Measurements from ENCODE around the gene MARCHF4. TPM values are rescaled to one million over a fixed set of nuclear protein-coding genes. Genes with fewer than 3 reads are reported as not detected.

The MARCHF4 gene
- total RNA-seq, 1 experiment from 2014 or later = 0.26 TPM

GRCh38 chr2:216328347-216328746 is 43.9 kb downstream of the MARCHF4 start:
- no peak overlapping the region for H3K18ac ChIP-seq (ENCODE audit: insufficient read length, low read depth, low read length)
- no peak overlapping the region for H3K9ac ChIP-seq (ENCODE audit: extremely low read depth, insufficient read length, low read length)
- DNase-seq = no peak
- H4K91ac ChIP-seq (ENCODE audit: insufficient read length, low read depth, low read length) = no peak overlapping the region
- no peak overlapping the region for H3K23ac ChIP-seq (ENCODE audit: insufficient read length, low read depth, low read length)
- no peak overlapping the region for H2BK20ac ChIP-seq (ENCODE audit: low read depth, low read length, poor library complexity, severe bottlenecking)
- H2AFZ ChIP-seq (ENCODE audit: low read length) = no peak overlapping the region
- no peak overlapping the region for H2BK12ac ChIP-seq (ENCODE audit: insufficient read length, low read depth, low read length)
- no peak overlapping the region for H3K4ac ChIP-seq (ENCODE audit: low read depth, low read length)
- no peak overlapping the region for H2AK5ac ChIP-seq (ENCODE audit: insufficient read length, low read length)
- Mint-ChIP-seq H3K4me3 (no peak overlapping the region), H3K4me1 (peaks cover 5 to 9% of the 10 kb centered on the region in 2 experiments), H3K27ac (no peak overlapping the region), H3K27me3 (ENCODE audit: low read depth) (no peaks in the 10 kb centered on the region), H3K36me3 (ENCODE audit: insufficient read depth in 1 of 3, low read depth in 3 of 3) (no peaks in the 10 kb centered on the region), H3K9me3 (no peaks in the 10 kb centered on the region)
- no peaks in the 10 kb centered on the region for H3K9me3 ChIP-seq (ENCODE audit: control insufficient read depth, low read depth, low read length)
- H3T11ph ChIP-seq (ENCODE audit: low read length) = no peak overlapping the region
- H3K27ac ChIP-seq (ENCODE audit: insufficient read length, low read depth, low read length) = no peak overlapping the region
- no peaks in the 10 kb centered on the region for H3K23me2 ChIP-seq (ENCODE audit: insufficient read length, low read depth, low read length, poor library complexity, severe bottlenecking)
- no peak overlapping the region for H4K8ac ChIP-seq (replicated peaks; ENCODE audit: insufficient read length, low read depth, low read length)
- H2BK15ac ChIP-seq (ENCODE audit: low read depth, low read length) = no peak overlapping the region
- no peak overlapping the region for H2BK120ac ChIP-seq (ENCODE audit: low read depth, low read length, poor library complexity, severe bottlenecking)
- peaks cover 3% of the 10 kb centered on the region; the same call in 1 of the 2 replicates for H3K4me1 ChIP-seq (ENCODE audit: insufficient read depth, low read length)
- H3K56ac ChIP-seq (ENCODE audit: insufficient read length, low read depth, low read length) = no peak overlapping the region
- H4K5ac ChIP-seq (ENCODE audit: insufficient read length, low read depth, low read length) = no peak overlapping the region
- no peaks in the 10 kb centered on the region for H3K27me3 ChIP-seq (ENCODE audit: insufficient read depth, low read length)
- H2BK5ac ChIP-seq (ENCODE audit: insufficient read length, low read length) = no peak overlapping the region
- H3K14ac ChIP-seq (ENCODE audit: insufficient read depth, low read length) = no peak overlapping the region
- no peaks in the 10 kb centered on the region for H3K79me2 ChIP-seq (ENCODE audit: insufficient read depth, low read length)
- WGBS (ENCODE audit: extremely low coverage, insufficient read length, low lambda C conversion rate) = no CpG with 5 or more reads among the region's 5 CpGs
- no peak overlapping the region for H3K4me2 ChIP-seq (ENCODE audit: insufficient read depth, insufficient read length, low read length)
- H4K20me1 ChIP-seq (ENCODE audit: control insufficient read depth, insufficient read depth, insufficient read length) = no peaks in the 10 kb centered on the region
- TF ChIP-seq, protein P1, sequence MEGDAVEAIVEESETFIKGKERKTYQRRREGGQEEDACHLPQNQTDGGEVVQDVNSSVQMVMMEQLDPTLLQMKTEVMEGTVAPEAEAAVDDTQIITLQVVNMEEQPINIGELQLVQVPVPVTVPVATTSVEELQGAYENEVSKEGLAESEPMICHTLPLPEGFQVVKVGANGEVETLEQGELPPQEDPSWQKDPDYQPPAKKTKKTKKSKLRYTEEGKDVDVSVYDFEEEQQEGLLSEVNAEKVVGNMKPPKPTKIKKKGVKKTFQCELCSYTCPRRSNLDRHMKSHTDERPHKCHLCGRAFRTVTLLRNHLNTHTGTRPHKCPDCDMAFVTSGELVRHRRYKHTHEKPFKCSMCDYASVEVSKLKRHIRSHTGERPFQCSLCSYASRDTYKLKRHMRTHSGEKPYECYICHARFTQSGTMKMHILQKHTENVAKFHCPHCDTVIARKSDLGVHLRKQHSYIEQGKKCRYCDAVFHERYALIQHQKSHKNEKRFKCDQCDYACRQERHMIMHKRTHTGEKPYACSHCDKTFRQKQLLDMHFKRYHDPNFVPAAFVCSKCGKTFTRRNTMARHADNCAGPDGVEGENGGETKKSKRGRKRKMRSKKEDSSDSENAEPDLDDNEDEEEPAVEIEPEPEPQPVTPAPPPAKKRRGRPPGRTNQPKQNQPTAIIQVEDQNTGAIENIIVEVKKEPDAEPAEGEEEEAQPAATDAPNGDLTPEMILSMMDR (conservative IDR thresholded peaks at IDR 0.05) = peak; percentile 63
- no peaks in the 10 kb centered on the region for H3K79me1 ChIP-seq (ENCODE audit: insufficient read depth, low read depth, low read length, poor library complexity, severe bottlenecking)
